GM10248 (cell line): Measurements from ENCODE around the gene CLRN2.

ENCODE experiments used
- CTCF ChIA-PET: fragments of 300-600 bp; sonication (Branson Sonifier 250); formaldehyde crosslinking; extraction: SDS; loops from one replicate; lab custom pipeline; 2021; ENCODE audit warnings: antibody characterized with exemption; lab: Yijun Ruan, JAX
- POLR2A ChIA-PET: fragments of 350-650 bp; sonication (Branson Sonifier 250); formaldehyde crosslinking; extraction: SDS; loops from one replicate; lab custom pipeline; 2020; ENCODE audit warnings: antibody characterized with exemption; lab: Yijun Ruan, JAX
- DNase-seq: peaks from one replicate; pipeline ENCODE4 v3.0.0; 2012; ENCODE audit errors: extremely low spot score
- TF ChIP-seq, protein P1 (sequence below): IDR thresholded peaks from 2 replicates; pipeline ENCODE4 v1.5.1; 2012; ENCODE audit warnings: mild to moderate bottlenecking, low read depth; ENCODE audit errors: extremely low read depth, missing control alignments, control extremely low read depth

The CLRN2 gene

GRCh38 chr4:17500574-17500973, 14.4 kb upstream of the CLRN2 start:
- no peak for DNase-seq
- ChIA-PET POLR2A (no interaction called here), CTCF (interaction anchor here (1.2 to 1.3 kb wide), 2 partner anchors 12 to 17 kb away, joined by 3 to 4 read pairs; no protein-coding TSS in a partner anchor)

DNA sequence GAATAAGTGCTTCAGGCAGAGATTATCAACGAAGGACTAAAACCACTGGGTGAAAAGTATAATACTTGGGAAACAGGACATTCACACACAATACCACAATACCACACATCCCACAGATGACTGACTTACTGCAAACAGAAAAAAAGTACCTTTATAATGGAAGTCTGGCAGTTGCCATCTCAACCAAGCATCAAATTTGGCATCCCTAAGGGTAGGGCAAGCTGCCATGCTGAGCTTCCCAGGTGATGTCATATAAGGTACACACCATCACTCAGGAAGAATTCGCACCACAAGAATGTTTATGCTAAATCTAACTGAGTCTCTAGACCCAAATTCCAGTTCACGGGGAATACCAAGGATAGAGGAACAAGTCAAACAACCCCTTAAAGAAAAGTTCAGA, 12.2 kb upstream of the CLRN2 start:
- POLR2A ChIA-PET: no interaction called here
- CTCF ChIA-PET: interaction anchor here (1.2 kb wide), 1 partner anchor 55 kb away, joined by 4 read pairs; no protein-coding TSS in a partner anchor
- no peak for DNase-seq
- TF ChIP-seq, protein P1, sequence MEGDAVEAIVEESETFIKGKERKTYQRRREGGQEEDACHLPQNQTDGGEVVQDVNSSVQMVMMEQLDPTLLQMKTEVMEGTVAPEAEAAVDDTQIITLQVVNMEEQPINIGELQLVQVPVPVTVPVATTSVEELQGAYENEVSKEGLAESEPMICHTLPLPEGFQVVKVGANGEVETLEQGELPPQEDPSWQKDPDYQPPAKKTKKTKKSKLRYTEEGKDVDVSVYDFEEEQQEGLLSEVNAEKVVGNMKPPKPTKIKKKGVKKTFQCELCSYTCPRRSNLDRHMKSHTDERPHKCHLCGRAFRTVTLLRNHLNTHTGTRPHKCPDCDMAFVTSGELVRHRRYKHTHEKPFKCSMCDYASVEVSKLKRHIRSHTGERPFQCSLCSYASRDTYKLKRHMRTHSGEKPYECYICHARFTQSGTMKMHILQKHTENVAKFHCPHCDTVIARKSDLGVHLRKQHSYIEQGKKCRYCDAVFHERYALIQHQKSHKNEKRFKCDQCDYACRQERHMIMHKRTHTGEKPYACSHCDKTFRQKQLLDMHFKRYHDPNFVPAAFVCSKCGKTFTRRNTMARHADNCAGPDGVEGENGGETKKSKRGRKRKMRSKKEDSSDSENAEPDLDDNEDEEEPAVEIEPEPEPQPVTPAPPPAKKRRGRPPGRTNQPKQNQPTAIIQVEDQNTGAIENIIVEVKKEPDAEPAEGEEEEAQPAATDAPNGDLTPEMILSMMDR: no peak

More at GRCh38 chr4:17500574-17500973, 14.4 kb upstream of the CLRN2 start:
- TF ChIP-seq, protein P1: no peak

DNA sequence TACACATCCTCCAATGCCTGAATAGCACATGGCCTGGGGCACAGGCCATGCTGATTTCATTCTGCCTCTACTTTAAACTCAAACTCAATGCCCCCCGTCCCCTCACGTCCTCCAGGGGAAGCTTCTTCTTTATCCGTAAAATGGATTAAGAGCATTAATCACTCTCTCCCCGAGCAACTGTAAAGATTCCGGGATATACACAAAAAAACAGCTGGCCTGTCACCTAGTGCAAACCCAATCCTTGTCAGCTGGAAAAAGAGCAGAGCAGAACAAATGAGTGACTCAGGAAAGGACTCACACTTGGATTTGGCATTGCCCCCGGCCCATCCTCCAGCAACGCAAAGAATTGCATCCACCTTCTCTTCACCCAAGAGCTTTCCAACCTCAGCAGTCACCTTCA, 10.9 kb upstream of the CLRN2 start:
- POLR2A ChIA-PET: no interaction called here
- TF ChIP-seq, protein P1: no peak
- CTCF ChIA-PET: interaction anchor here (1.0 to 1.4 kb wide), 3 partner anchors 9 to 35 kb away, joined by 3 to 4 read pairs (median 3); no protein-coding TSS in a partner anchor
- no peak for DNase-seq

DNA sequence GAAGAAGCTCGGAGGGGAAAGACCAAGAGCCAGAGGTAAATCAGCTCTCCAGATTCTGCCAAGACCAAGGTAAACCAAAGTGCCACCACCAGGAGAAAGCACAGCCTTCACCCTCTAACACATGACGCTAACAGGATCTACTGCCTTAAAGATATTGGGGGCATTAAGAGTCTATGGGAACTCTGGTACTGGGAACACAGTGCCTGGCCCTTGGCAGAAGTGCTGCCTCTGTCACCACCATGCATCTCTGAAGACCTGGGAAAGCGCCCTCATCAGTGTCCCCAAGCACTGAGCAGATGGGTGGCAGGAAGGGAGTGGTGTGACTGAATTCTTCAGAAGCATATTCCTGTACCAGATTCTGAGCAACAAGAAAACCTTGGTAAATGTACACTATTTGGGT, 4.4 kb upstream of the CLRN2 start:
- ChIA-PET POLR2A (no interaction called here), CTCF (interaction anchor here (1.2 kb wide), 2 partner anchors 16 to 39 kb away, joined by 3 to 4 read pairs; no protein-coding TSS in a partner anchor)
- TF ChIP-seq, protein P1: no peak
- DNase-seq: no peak

DNA sequence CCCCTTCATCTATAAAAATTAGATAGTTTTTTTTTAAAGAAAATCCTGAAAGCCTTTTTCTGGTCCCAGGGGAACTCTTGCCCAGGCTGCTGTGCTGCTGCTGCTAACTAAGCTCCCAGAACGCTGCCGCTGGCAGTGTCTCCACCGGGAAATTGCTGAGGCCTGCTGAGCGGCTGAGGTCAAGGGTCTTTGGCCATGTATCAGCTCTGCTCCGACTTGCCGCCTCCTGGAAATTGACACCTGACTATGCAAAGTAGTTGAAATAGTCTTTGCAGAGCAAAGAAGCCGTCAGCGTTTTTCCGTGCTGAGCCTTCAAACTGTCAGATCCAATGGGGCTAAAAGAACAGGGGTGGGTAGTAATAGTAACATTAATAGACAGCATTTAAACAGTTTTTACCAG, 3.9 kb upstream of the CLRN2 start:
- TF ChIP-seq, protein P1: no peak
- CTCF ChIA-PET: interaction anchor here (1.2 kb wide), 2 partner anchors 16 to 38 kb away, joined by 3 to 4 read pairs; no protein-coding TSS in a partner anchor
- POLR2A ChIA-PET: no interaction called here
- no peak for DNase-seq

DNA sequence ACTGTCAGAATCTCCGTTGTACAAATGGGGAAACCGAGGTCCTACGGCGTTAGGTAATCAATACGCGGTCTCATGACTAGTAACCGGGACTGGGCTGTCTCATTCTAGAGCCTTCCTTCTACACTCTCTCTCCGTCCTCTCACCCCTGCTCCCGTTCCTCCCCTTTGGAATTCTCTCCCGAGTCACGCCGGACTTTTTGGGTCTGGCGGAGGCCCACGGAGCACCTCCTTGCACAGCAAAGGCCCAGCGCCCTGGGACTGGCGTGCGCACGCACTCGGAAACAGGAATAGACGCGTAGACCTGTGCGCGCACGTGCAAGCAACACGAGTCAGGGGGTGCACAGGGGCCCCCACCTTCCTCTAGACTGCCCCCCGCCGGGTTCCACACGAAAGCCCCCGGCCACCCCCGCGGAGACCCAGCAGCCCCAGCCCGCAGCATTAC, 3.4 kb upstream of the CLRN2 start:
- CTCF ChIA-PET: no interaction called here
- DNase-seq: peak; percentile 32
- TF ChIP-seq, protein P1: no peak
- POLR2A ChIA-PET: no interaction called here
